Hepatocyte (in vitro differentiated cells): Measurements from ENCODE around the gene GLRX3. TPM values are rescaled to one million over a fixed set of nuclear protein-coding genes. Genes with fewer than 3 reads are reported as not detected.

Experiments
- DNase-seq: peaks from one replicate; pipeline ENCODE4 v3.0.0-alpha.2; 2016; ENCODE audit warnings: low spot score
- H2AFZ ChIP-seq: fragments of 200-600 bp; sonication (generic); 2 replicates; pipeline ENCODE4 v1.6.0; 2016; ENCODE audit warnings: antibody characterized with exemption, mild to moderate bottlenecking
- H3K27ac ChIP-seq: fragments of 200-600 bp; sonication (generic); 2 replicates; pipeline ENCODE4 v1.5.1; 2016; ENCODE audit warnings: mild to moderate bottlenecking
- H3K27me3 ChIP-seq: fragments of 200-600 bp; sonication (generic); 2 replicates; pipeline ENCODE4 v1.6.1; 2016
- H3K36me3 ChIP-seq: fragments of 200-600 bp; sonication (generic); replicated peaks from 2 replicates; pipeline ENCODE4 v1.5.1; 2016; ENCODE audit warnings: low read depth; ENCODE audit not compliant: insufficient read depth
- H3K4me1 ChIP-seq: fragments of 200-600 bp; sonication (generic); 2 replicates; pipeline ENCODE4 v1.5.1; 2016; ENCODE audit warnings: mild to moderate bottlenecking, moderate library complexity; ENCODE audit not compliant: insufficient read depth
- H3K4me2 ChIP-seq: fragments of 200-600 bp; sonication (generic); 2 replicates; pipeline ENCODE4 v1.6.0; 2016
- H3K4me3 ChIP-seq: fragments of 200-600 bp; sonication (generic); 2 replicates; pipeline ENCODE4 v1.5.1; 2016; ENCODE audit warnings: mild to moderate bottlenecking
- H3K79me2 ChIP-seq: fragments of 200-600 bp; sonication (generic); 2 replicates; pipeline ENCODE4 v1.6.0; 2017; ENCODE audit warnings: mild to moderate bottlenecking
- H3K9me2 ChIP-seq: fragments of 200-600 bp; sonication (generic); replicated peaks from 2 replicates; pipeline ENCODE4 v1.6.0; 2017; ENCODE audit warnings: mild to moderate bottlenecking; ENCODE audit not compliant: insufficient read depth
- H3K9me3 ChIP-seq: fragments of 200-600 bp; sonication (generic); 2 replicates; pipeline ENCODE4 v1.5.1; 2016; ENCODE audit warnings: low read depth, mild to moderate bottlenecking
- H4K20me1 ChIP-seq: fragments of 200-600 bp; sonication (generic); 2 replicates; pipeline ENCODE4 v1.6.0; 2016; ENCODE audit warnings: mild to moderate bottlenecking; ENCODE audit not compliant: insufficient read depth, poor library complexity, severe bottlenecking
- EZH2 ChIP-seq: fragments of 200-600 bp; sonication (generic); IDR thresholded peaks from 2 replicates; pipeline ENCODE4 v1.6.1; 2016; ENCODE audit warnings: antibody characterized with exemption, mild to moderate bottlenecking, borderline replicate concordance
- EZH2phosphoT487 ChIP-seq: fragments of 200-600 bp; sonication (generic); IDR thresholded peaks from one replicate; pipeline ENCODE4 v1.6.1; 2018; ENCODE audit warnings: antibody characterized with exemption, mild to moderate bottlenecking, low read depth, moderate library complexity; ENCODE audit not compliant: unreplicated experiment, severe bottlenecking
- WGBS: methylation state at CpG from one replicate; pipeline ENCODE4 v1.1.6; 2016; ENCODE audit warnings: low lambda C conversion rate; ENCODE audit errors: missing lambda C conversion rate; 5-methylcytosine and 5-hydroxymethylcytosine counted together
- polyA plus RNA-seq: library from polyadenylated mRNA; unstranded; fragments of >200 nt; fragmentation: Nextera tagmentation; extraction: Ambion mirVana; gene quantifications from 2 replicates; pipeline ENCODE4 v1.2.1, GENCODE V29; 2016
- total RNA-seq: library from RNA; depleted of rRNA; stranded (reverse); fragments of >200 nt; gene quantifications from 2 replicates; pipeline ENCODE4 v1.2.3, GENCODE V29; 2014
- TF ChIP-seq, protein P1 (sequence below): fragments of 200-600 bp; sonication (generic); IDR thresholded peaks from 2 replicates; pipeline ENCODE4 v1.5.1; 2016; ENCODE audit warnings: antibody characterized with exemption, mild to moderate bottlenecking; ENCODE audit not compliant: poor library complexity

Gene GLRX3
- total and polyA plus RNA-seq, 2 experiments from 2014 or later, result 90.6 to 100 TPM

DNA sequence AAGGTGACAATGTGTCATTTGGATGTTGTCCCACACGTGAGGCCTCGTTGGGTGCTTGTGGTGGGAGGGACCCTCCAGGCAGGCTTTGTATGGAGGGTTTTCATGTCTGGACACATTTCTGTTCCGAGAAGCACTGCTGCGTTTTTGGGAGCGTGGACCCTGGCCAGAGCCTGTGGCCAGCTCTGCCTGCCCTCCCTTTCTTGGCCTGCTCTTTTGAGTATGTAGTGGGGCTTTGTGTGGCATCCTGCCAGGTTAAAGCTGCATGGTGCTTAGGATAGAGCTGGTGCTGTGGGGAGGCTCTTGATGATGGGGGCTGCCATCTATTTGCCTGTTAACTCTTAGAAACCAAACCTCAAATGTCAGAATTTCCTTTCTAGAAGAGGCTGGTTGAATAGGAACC lies 45.7 kb downstream of the GLRX3 start:
- Histone ChIP-seq H3K9me3 (no peaks in the 10 kb centered on the region), H3K27ac (no peak overlapping the region), H2AFZ (no peak overlapping the region), H3K9me2 (no peaks in the 10 kb centered on the region), H4K20me1 (no peaks in the 10 kb centered on the region), H3K27me3 (no peaks in the 10 kb centered on the region), H3K4me3 (no peak overlapping the region), H3K4me1 (no peaks in the 10 kb centered on the region), H3K36me3 (peaks cover 5% of the 10 kb centered on the region), H3K79me2 (no peaks in the 10 kb centered on the region), H3K4me2 (no peak overlapping the region)
- no peak for DNase-seq
- WGBS, result 95% methylated on average over 5 of the region's 5 CpGs
- TF ChIP-seq EZH2, result no peak
- no peak for TF ChIP-seq EZH2phosphoT487
- TF ChIP-seq, protein P1, sequence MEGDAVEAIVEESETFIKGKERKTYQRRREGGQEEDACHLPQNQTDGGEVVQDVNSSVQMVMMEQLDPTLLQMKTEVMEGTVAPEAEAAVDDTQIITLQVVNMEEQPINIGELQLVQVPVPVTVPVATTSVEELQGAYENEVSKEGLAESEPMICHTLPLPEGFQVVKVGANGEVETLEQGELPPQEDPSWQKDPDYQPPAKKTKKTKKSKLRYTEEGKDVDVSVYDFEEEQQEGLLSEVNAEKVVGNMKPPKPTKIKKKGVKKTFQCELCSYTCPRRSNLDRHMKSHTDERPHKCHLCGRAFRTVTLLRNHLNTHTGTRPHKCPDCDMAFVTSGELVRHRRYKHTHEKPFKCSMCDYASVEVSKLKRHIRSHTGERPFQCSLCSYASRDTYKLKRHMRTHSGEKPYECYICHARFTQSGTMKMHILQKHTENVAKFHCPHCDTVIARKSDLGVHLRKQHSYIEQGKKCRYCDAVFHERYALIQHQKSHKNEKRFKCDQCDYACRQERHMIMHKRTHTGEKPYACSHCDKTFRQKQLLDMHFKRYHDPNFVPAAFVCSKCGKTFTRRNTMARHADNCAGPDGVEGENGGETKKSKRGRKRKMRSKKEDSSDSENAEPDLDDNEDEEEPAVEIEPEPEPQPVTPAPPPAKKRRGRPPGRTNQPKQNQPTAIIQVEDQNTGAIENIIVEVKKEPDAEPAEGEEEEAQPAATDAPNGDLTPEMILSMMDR, result no peak

DNA sequence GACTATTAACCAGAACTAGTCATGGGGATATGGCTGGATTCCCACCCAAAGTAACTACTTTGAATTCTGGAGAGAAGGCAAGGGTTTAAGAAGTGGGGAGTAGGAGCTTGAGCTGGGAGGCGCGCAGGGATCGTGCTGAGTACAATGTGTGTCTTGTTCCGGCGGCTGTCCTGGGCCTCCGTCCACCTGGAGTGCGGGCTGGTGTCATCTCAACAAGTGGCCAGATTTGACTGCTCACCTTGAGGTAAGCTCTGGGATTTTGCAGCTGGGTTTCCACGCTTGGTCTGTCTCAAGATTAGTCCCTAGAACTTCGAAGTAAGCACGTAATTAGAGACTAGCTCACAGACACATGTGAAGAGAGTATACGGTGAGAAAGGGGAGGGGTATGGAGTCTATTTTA lies 49.4 kb downstream of the GLRX3 start:
- Histone ChIP-seq H3K27me3 (no peaks in the 10 kb centered on the region), H3K36me3 (peaks cover under 1% of the 10 kb centered on the region), H3K79me2 (no peaks in the 10 kb centered on the region), H3K4me2 (no peak overlapping the region), H3K9me2 (no peaks in the 10 kb centered on the region), H3K27ac (no peak overlapping the region), H3K9me3 (no peaks in the 10 kb centered on the region), H4K20me1 (no peaks in the 10 kb centered on the region), H2AFZ (no peak overlapping the region), H3K4me3 (no peak overlapping the region), H3K4me1 (peaks cover under 1% of the 10 kb centered on the region)
- DNase-seq, result no peak
- WGBS, result 95% methylated on average over 11 of the region's 11 CpGs
- TF ChIP-seq EZH2, result no peak
- no peak for TF ChIP-seq EZH2phosphoT487
- TF ChIP-seq, protein P1, result no peak

DNA sequence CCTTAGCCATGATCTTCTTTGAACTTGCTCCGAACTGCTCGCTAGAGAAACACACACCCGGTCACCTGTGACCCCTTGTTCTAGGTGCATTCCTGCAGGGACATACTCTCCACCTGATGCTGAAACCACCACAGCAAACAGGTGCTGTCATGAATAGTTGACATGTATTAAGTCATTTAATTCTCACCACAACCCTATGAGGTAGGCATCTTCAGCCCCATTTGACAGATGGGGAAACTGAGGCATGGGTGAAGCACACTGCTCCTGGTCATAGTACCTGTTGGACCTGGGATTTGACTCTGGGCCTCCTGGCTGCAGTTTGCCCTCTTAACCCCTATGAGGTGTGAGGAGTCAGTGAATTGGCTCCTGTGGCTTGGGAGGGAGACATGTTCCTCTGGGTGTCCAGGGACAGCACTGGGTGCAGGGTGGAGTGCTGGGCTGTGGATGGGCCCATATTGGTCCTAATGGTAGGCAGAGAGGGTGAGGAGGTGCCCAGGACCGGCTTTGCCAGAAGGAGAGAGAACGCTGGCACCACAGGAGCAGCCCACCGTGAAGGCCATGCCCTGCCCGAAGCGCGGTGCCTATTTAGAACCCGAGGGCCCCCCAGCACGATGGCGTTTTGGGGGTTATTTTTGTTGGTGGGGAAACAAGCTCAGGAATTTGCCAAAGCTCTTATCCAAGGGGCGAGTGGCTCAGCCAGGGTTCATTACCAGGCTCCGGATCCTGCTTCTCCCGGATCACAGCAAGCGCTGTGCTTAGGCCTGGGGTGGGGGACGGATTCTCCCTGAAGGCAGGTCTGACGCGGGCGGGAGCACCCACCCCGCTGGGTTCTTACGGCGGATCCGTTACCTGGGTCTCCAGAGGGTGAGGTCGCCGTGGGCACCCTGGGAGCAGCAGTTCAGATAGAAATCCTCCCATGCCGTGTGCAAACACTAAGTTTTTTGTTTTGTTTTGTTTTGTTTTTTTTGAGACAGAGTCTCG lies 52.3 kb downstream of the GLRX3 start:
- Histone ChIP-seq H3K27ac (no peak overlapping the region), H2AFZ (no peak overlapping the region), H3K27me3 (no peaks in the 10 kb centered on the region), H3K4me2 (no peak overlapping the region), H3K9me2 (no peaks in the 10 kb centered on the region), H3K9me3 (no peaks in the 10 kb centered on the region), H3K79me2 (no peaks in the 10 kb centered on the region), H3K4me1 (peaks cover 3% of the 10 kb centered on the region), H3K4me3 (no peak overlapping the region), H3K36me3 (no peaks in the 10 kb centered on the region), H4K20me1 (no peaks in the 10 kb centered on the region)
- TF ChIP-seq EZH2, result no peak
- no peak for TF ChIP-seq EZH2phosphoT487
- TF ChIP-seq, protein P1, result no peak
- no peak for DNase-seq
- whole genome bisulfite sequencing, result 96% methylated on average over 28 of the region's 28 CpGs
